Central memory CD4-positive, alpha-beta T cell (primary cell): ENCODE results near the gene GPALPP1.
A peak's percentile ranks its signal among the peaks of the same experiment; 100 is the strongest.
"Not testable (repeated sequence)": the region's sequence is repeated elsewhere in the genome, so short reads cannot be mapped to it uniquely, and the experiment has no call there.

Experiments
- DNase-seq: peaks from one replicate; pipeline ENCODE4 v3.0.0; 2022

GPALPP1 gene

DNA sequence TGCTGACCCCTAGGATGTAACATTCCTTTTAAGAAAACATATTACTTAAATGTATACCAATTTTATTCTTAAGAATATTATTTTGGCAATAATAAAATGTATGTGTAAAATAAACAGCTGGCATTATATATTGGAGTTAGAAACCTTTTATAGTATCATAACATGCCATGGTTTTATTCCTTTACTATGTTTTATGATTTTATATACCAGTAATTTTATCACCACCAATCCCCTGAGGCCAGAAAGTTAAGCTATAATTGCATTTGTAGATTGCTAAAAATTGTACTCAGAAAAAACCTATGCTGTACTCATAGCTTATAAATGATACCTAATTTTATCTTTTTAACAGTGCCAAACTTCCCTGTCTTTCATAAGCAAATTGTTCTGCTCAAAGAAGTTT is 17.9 kb downstream of the GPALPP1 start:
- DNase-seq: no peak

GRCh38 chr13:45007823-45008222 is 18.5 kb downstream of the GPALPP1 start:
- DNase-seq: no peak

GRCh38 chr13:45011198-45011597 is 21.9 kb downstream of the GPALPP1 start:
- DNase-seq: no peak

GRCh38 chr13:45015300-45015699 is 26.0 kb downstream of the GPALPP1 start:
- DNase-seq: no peak

DNA sequence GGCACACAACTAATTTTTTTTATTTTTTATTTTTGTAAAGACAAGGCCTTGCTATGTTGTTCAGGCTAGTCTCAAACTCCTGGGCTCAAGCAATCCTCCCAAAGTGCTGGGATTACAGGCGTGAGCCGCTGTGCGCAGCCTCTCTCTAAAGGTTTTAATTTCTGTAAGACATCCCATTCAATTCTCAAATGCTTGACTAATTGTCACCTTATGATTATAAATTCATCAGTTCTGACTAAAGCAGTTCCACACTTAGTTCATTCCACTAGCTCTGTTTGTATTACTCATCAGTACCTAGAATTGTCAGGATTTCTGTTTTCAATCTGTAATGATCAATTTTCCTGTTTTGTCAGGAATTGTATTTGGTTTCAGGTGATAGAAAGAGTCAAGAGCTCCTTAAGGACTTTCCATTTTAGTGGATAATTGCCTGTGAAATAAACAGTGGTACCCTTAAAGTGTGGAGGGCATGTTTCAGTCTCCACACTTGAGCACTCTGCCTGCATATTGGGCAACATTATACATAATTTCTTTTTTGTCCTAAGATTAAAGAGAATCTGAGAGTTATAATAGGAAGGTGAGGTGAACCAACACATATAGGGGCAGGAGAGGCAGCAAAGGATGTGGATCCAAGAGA is 27.6 kb downstream of the GPALPP1 start:
- no peak for DNase-seq

GRCh38 chr13:45019981-45020380 is 30.6 kb downstream of the GPALPP1 start:
- not testable (repeated sequence) for DNase-seq

DNA sequence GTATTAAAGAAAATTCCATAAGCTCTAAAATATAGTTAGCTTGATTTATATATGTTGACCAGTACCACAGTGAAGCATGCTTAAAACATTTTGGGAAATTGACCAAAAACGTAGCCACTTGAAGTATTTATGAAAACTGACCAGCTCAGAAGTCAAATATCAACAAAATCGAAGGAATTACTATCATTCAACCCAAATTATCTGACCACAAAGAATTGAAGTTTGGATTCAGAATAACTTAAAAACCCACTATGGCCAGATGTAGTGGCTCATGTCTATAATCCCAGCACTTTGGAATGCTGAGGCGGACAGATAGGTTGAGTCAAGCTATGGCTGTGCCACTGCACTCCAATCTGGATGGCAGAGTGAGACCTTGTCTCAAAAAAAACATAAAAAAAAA is 31.9 kb downstream of the GPALPP1 start:
- no peak for DNase-seq

DNA sequence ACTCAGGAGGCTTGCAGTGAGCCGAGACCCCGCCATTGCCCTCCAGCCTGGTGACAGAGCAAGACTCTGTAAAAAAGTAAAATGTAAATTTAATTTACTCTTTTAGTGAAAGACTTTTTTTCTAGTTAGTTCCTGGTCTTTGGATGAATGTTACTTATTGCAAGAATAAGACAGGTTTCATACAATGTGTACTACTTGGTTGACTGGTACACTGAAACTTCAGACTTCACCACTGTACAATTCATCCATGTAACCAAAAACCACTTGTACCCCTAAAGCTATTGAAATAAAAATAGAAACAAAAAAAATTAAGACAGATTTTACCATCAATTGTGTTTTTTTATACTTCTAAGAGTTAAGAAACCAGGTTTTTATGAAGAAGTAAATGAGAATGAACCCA is 35.5 kb downstream of the GPALPP1 start:
- DNase-seq: no peak

DNA sequence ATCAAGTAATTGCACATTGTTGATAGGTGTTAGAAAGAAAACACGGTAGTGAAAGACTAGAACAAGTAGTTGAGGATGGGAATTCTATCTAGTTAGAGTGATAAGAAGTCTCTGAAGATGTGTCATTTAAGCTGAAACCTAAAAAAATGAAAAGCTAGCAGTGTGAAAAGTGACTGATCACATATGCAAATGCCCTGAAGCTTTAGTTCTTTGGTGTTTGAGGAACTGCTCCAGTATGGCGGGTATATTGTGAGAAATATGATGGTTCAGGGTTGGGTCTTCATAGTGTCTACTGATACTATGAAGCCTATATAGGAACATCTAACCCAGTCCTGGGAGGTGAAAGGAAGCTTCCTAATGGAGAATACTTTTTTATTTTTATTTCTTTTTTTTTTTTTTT is 45.0 kb downstream of the GPALPP1 start:
- DNase-seq: no peak

DNA sequence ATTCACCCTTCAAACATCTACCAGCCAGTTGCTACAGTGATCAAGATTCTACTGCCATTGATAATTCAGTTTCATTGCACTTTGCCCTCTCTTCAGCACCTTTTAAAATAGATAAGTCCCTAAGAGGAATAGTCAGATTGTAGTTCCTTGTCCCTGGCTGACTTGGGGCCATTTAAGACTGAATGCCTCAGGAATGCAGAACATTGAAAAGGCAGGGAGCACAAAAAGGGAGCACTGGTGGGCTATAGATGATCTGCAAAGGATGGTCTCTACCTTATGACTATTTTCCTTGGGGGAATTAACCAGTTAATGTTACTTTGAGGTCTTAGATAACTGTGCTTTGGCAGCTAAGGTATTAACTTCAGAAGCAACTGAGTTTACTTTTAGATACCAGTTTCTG is 46.9 kb downstream of the GPALPP1 start:
- DNase-seq: no peak

GRCh38 chr13:45040173-45040572 is 50.8 kb downstream of the GPALPP1 start:
- no peak for DNase-seq

DNA sequence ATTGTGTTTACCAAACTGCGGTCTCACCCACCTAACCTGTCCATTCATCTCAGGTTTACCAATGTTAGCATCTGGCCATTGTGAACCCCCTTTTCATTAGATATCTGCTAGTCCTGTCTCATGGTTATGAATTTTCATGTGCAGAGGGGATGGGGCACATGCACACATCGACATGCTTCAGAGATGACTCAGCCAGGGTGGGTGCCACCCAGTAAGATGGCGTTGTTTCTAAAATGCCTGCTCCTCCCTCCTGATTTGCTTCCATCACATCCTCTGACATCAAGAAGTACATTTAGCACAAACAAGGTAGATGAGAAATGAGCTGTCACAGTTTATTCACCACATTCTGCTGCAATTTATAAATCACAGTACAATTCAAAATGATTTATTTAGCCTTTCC is 51.3 kb downstream of the GPALPP1 start:
- DNase-seq: no peak

DNA sequence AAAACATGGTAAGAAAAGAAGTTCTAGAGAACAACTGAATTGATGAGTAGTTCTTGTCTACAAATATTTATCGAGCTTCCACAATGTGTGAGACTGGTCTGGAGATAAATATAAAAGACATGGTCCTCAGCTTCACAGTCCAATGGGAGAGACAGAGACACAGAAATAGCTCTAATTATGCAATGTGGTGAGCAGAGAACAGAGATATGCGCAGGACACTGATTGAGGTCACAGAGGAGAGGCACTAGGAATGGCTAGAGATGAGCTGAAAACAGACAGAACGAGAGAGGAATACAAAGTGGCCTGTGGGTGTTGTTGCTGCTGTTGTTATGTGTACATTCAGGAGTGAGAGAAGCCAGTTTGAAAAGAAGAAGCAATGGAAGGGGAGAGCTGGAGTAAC is 53.2 kb downstream of the GPALPP1 start:
- DNase-seq: no peak

- DNase-seq: no peak
Observed at GRCh38 chr13:45046445-45046844, 57.1 kb downstream of the GPALPP1 start.

DNA sequence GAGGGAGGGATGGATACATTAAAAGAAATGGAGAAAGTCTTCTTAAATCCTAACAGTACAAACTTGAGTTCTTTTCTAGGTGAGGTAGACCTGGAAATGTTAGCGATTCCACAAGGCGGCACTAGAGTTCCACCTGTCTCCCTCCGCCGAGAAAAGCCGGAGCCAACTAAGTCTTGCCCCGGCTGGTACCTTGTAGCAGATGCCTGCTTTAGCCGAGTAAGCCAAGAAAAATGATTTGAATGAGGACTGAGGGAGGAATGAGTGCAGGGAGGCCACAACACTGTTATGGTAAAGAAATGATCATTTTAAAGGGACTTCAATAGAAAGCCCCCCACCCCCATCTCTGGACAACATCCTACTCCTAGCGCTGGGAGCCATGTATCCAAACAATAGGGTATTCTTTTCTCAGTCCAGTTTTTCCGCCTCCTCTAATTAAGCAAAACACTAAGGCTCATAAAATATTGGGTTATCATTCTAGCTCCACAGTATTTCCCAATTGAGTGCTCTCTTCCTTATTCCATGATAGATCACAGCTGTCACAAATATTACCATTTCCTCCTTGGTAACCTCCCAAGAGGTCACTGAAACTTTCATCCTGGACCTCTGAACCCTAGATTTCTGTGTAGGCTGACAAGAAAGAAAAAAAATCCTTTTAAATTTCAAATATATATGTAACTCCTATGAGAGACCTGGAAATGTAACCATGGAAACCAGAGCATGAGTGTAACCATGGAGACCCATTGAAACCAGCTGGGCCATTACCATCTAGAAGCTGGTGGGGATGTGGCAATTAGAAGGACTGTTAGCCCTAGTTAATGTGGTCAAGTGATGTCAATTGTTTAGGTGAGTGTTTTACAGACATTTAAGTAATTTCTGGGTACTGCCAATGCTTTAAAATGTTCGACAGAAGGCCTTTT is 58.3 kb downstream of the GPALPP1 start:
- DNase-seq: peak; percentile 65

GRCh38 chr13:45048890-45049407 is 59.6 kb downstream of the GPALPP1 start:
- no peak for DNase-seq

DNA sequence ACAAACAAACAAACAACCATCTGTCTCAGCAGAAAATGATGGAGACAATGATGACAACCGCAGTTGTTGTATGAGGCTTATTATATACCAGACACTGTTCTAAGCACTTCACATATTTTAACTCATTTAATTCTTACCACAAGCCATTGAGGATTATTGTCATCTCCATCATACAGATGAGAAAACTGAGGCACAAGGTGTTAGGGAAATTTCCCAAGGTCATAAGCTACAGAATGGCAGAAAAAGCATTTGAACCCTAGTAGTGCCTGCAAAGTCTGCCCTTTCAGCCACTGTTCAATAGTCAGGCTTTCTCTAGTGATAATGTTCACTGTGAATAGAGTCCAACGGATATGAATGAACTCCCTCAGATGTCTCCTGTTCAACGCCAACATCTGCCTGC is 60.1 kb downstream of the GPALPP1 start:
- no peak for DNase-seq

DNA sequence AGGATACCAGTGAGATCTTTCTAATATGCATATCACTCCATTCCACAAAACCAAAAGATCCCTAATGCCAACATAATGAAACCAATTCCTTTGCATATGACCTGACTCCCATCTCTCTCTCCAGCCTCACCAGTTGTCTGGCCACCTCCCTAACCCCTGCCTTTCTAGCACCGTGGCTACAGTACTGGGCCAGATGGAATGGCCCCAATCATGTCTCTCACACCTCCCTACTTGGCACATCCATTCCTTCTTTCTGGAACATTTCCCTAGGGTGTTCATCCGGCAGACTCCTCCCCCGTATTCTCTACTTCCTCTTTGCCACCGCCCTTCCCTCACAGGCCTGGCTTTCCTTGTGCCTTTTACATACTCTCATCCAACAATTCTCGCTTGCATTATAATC is 62.0 kb downstream of the GPALPP1 start:
- DNase-seq: no peak

- DNase-seq: no peak
Observed at GRCh38 chr13:45055198-45055901, 66.0 kb downstream of the GPALPP1 start.

GRCh38 chr13:45055902-45056648 is 66.7 kb downstream of the GPALPP1 start:
- DNase-seq: no peak

- no peak for DNase-seq
Observed at GRCh38 chr13:45060062-45060461, 70.7 kb downstream of the GPALPP1 start.

- no peak for DNase-seq
Observed at GRCh38 chr13:45063261-45063860, 74.0 kb downstream of the GPALPP1 start.
